Stimulated activated CD8-positive, alpha-beta memory T cell treated with anti-CD3 and anti-CD28 coated beads, Interleukin-12 subunit alpha, Interleukin-12 subunit beta, amount 100 ng/mL, for 24 hours (primary cell): ENCODE measurements around the gene ARID4A.
"Not testable (repeated sequence)": the region's sequence is repeated elsewhere in the genome, so short reads cannot be mapped to it uniquely, and the experiment has no call there.

Source experiments
- DNase-seq: peaks from one replicate; pipeline ENCODE4 v3.0.0-alpha.2; 2020; ENCODE audit errors: extremely low read depth

Gene ARID4A

DNA sequence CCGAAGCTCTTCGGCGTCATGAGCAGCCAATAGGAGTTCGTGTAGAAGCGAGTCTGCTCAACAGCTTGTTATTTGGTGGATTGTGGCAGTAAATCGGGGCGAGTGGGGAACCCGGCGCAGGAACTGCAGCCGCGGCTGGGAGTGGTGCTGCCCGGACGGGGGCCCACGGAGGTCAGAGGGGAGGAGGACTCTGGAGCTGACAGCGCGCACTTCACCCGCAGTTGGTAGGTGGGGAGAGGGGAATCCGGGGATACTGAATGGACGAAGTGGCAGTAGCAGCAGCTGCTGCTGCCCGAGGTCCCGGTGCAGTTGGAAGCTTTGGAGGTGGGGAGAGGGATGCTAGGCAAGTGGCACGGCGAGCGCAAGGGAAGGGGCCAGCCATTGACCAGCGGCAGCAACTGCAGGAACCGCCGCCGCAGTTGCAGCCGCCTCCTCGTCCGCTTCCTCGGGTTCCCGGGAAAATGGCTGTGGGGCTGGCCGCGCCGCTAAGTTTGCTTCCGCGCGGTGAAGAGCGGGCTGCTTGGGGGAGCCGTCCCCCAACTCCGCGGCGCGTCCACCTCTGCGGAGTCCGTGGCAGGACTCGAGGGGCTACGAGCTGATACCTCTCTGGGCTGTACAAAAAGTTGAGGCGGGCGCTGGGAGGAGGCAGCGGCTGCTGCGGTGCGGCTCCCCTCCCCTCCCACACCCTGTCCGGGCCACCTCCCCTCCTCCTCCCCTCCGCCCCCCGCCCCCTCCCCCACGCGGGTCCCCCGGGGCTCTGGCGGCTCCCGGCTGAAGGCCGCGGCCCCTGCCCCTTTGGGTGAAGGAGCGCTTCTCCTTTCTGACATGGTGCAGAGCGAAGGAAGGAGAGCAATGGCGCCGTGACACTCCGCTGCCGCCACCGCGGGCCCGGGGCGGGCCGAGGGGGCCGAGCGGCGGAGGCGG, at the start of gene ARID4A:
Gene ARID4A (plus strand): TSS at position 79 of the 924 bp plus-strand sequence. CDS start 1,300 bp downstream, outside the sequence.
- DNase-seq: no peak

GRCh38 chr14:58249611-58250010, 48.7 kb upstream of the ARID4A start:
- no peak for DNase-seq

- no peak for DNase-seq
Measured at GRCh38 chr14:58258156-58258555, 40.2 kb upstream of the ARID4A start.

- DNase-seq: not testable (repeated sequence)
Measured at GRCh38 chr14:58262005-58262404, 36.4 kb upstream of the ARID4A start.

GRCh38 chr14:58265401-58265800, 33.0 kb upstream of the ARID4A start:
- no peak for DNase-seq

DNA sequence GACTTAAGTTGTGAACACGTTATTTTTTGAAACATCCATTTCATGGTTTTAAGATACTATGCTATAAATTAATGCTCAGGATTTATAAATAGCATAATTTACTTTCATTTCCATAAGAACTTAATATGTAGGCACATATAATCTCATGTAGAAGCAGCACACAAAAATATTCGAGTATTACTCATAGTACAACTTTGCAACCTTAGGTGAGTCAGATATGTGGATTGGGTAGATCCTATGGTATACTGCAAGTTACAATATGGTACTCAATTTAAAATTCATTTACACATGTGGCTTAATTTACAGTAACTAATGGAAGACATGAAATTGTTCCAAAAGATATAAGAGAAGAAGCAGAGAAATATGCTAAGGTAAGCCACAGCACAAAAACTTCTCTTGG, 27.7 kb upstream of the ARID4A start:
- DNase-seq: no peak

DNA sequence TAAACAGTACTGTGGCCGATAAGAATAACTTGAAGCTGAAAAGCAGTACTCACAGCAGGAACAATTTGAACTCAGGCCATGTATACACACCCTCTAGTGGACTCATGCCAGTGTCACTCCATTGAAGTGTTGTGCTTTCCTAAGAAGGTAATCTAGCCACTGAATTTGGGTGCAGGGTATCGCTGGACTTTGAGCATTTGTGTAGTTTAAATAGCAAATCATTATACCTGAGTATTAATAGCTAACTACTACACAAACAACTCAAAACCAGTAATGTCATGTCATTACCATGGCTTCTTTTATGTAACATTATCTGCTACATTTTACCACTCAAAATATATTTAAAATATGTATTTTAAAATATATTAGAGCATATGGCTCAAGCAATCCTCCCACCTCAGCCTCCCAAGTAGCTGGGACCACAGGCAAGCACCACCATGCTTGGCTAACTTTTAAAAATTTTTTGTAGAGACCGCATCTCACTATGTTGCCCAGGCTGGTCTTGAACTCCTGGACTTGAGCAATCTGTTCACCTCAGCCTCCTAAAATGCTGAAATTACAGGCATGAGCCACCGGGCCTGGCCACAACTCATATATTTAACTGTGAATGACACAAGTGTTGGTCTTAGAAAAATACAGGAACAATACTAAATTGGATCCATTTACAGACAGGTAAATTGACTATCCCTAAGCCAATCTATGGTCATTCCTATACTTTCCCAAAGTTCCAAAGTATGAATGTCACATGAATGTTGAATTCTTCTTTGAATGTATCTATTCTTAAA, 25.6 kb upstream of the ARID4A start:
- no peak for DNase-seq

DNA sequence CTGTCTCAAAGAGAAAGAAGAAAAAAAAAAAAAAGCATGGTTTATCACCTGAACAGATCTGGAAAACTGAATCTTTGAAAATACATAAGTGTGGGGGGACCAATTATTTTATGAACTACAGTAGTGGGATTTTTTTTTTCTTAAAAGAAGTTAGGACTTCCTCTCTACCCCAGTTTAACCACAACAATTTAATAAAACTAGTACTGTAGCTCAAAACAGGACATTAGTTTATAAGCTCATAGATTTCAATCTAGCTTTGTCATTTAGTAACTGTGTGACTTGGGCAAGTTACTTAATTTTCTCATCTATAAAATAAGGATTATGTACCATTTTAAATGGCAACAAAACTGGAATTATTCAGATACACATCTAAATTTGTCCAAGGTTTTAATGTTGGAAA, 23.5 kb upstream of the ARID4A start:
- DNase-seq: no peak

GRCh38 chr14:58275527-58276190, 22.7 kb upstream of the ARID4A start:
- DNase-seq: no peak

- DNase-seq: no peak
Measured at GRCh38 chr14:58276208-58276607, 22.1 kb upstream of the ARID4A start.

DNA sequence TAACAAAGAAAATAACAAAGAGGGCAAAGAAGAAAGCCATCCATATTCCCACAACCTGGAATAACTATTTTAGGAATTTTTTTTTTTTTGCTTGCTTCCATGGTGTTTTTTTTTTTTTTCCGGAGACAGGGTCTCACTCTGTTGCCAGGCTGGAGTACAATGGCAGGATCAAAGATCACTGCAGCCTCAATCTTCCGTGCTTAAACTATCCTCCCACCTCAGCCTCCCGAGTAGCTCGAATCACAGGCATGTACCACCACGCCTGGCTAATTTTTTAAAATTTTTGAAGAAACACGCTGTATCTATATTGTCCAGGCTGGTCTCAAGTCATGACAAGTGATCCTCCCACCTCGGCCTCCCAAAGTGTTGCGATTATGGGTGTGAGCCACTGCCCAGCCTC, 20.2 kb upstream of the ARID4A start:
- DNase-seq: no peak

DNA sequence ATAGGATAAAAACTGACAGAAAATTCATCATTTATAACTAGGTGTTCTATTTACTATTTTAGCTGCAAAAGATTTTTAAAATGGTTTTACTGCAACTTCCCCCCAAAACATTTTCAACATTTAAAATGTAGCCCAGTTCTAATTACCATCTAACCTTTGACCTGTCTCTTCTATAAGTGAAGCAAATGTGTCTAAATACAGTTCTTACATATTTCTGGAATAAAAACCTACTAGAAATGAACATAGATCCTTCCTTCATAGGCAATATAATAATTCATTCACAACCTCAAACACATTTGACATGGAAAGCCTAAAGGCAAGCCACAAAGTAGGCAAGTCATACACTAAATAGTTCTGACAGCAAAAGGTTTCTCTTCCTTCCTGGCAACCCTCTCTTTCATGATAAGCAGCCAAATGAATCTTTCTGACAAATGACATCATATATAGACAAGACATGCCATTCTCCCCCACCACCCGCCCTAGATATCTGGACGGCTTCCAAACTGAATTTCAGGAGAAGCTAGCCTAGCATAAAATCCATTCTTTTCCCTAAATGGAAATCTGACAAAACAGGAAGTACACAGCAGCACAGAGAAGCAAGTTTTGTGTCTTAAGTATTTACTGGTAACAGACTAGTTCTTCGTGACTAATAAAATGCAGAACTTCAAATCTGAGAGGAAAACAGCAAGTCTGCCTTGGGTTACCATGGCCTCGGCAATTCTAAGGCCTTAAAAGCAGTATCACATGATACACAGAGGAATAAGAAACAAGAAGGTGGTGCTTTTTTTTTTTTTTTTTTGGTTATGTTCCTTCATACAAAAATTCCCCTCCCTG, 17.2 kb upstream of the ARID4A start:
- no peak for DNase-seq

- DNase-seq: no peak
Measured at GRCh38 chr14:58281969-58282368, 16.4 kb upstream of the ARID4A start.

GRCh38 chr14:58282925-58283593, 15.3 kb upstream of the ARID4A start:
- no peak for DNase-seq

DNA sequence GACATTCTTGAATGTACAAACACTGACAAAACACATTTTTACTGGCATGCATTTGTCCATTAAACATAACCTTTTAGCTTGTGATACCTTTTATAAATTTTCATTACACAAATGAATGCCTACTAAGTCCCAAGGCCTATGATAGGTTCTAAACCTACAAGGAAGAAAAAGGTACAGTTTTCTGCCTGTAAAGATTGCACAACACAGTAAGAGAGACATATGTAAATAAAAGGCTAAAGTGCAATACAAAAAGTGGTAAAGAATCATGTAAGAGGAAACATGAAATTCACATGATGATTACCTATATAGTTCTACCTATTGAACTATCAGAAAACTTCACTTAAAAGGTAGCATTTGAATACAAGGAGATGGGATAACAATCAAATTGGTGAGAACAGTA, 14.6 kb upstream of the ARID4A start:
- no peak for DNase-seq

- DNase-seq: no peak
Measured at GRCh38 chr14:58285132-58285531, 13.2 kb upstream of the ARID4A start.

- DNase-seq: no peak
Measured at GRCh38 chr14:58287607-58288042, 10.7 kb upstream of the ARID4A start.

DNA sequence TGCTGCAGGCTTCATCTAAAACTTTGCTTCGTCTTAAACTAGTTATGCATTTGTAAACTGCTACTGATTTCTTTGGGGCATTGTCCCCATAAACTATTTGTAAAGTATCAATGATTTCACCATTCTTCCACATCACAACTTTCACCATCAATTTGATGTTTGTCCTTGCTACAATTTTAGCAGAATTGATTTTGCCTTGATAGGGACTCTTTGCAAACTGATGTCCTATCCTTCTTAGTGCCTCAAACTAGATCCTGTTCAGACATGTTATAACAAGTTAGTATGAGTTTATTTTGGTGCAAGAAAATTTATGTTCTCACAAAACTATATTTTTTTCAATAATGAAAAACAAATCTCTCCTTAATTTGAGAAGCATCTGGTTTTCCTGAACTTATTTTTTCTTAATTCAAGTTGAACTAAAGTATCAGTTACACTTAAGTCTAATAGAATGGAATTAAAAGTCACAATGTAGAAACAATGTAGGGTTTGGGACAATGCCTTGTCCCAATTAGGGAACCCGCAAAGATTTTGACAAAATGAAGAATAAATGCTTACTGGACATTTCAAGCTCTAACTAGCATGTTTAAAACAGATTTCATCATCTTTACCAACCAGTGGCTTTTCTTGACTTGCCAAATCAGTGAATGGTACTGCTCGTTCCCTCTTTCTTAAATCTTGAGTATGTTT, 10.1 kb upstream of the ARID4A start:
- no peak for DNase-seq

DNA sequence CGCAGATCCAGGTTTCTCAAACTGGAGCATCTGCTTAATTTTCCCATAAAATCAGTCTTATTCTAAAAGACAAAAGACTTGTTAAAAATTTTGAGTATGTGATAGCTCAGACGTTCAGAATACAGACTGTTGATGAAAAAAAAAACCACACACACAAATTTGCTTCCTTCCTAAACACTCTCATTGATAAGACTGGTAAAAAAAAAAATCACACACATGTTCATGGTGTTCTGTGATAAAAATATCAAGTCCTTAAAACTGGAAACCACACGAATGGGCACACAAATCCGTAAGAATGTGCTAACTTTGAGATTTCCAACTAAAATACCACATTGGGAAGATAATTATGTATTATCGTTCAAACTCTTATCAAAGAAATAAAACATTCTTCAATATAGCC, 6.7 kb upstream of the ARID4A start:
- DNase-seq: no peak

DNA sequence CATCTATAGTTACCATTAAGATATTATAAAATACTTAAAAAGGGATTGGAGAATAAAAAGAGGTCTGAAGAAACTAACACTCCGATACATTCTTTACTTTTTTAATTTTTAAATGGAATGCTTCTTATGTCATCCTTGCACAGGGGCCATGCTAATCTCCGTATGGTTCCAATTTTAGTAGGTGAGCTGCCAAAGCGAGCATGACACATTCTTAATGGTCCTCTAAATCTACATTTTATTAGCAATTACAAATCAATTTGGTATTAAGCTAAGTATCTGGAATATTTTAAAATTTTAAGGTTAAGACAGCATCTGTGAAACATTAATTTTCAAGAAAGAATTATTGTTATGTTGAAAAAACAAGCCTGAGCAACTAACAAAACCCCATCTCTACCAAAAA, 6.2 kb upstream of the ARID4A start:
- DNase-seq: no peak
